ENCODE data around the gene GNGT1. TPM values are rescaled to one million over a fixed set of nuclear protein-coding genes. Genes with fewer than 3 reads are reported as not detected.

The GNGT1 gene
- total and polyA plus RNA-seq, 3 experiments from 2014 or later = not detected

GRCh38 chr7:93948873-93949272 lies 42.5 kb downstream of the GNGT1 start:
- ChIA-PET POLR2A (no interaction called here), CTCF (no interaction called here)
- H3K9me3 ChIP-seq (ENCODE audit: low read length) = no peaks in the 10 kb centered on the region
- H3K4me3 Mint-ChIP-seq = no peak overlapping the region
- H3K36me3 ChIP-seq (ENCODE audit: insufficient read depth, low read length) = no peaks in the 10 kb centered on the region
- H3K27ac ChIP-seq (ENCODE audit: low read depth, low read length) = no peak overlapping the region
- no peaks in the 10 kb centered on the region for H3K36me3 Mint-ChIP-seq
- no peaks in the 10 kb centered on the region for H3K4me1 ChIP-seq (ENCODE audit: insufficient read depth, low read length)
- no peak for DNase-seq
- no peak overlapping the region for H3K4me3 ChIP-seq (ENCODE audit: low read length)
- H3K27me3 ChIP-seq (ENCODE audit: insufficient read depth, low read length, poor library complexity, severe bottlenecking) = no peaks in the 10 kb centered on the region
- H3K4me1 Mint-ChIP-seq = no peaks in the 10 kb centered on the region
- H3K27me3 Mint-ChIP-seq = peaks cover 0 to 2% of the 10 kb centered on the region in 2 donors
- H3K9me3 Mint-ChIP-seq = no peaks in the 10 kb centered on the region
- no peak overlapping the region for H3K27ac Mint-ChIP-seq

- Histone ChIP-seq H3K4me3 (ENCODE audit: low read length) (no peak overlapping the region), H3K36me3 (ENCODE audit: insufficient read depth, low read length) (no peaks in the 10 kb centered on the region), H3K27me3 (ENCODE audit: insufficient read depth, low read length, poor library complexity, severe bottlenecking) (no peaks in the 10 kb centered on the region), H3K9me3 (ENCODE audit: low read length) (no peaks in the 10 kb centered on the region), H3K4me1 (ENCODE audit: insufficient read depth, low read length) (no peaks in the 10 kb centered on the region), H3K27ac (ENCODE audit: low read depth, low read length) (no peak overlapping the region)
- Mint-ChIP-seq H3K4me3 (no peak overlapping the region), H3K4me1 (no peaks in the 10 kb centered on the region), H3K36me3 (no peaks in the 10 kb centered on the region), H3K9me3 (no peaks in the 10 kb centered on the region), H3K27me3 (peaks cover 0 to 2% of the 10 kb centered on the region in 2 donors), H3K27ac (no peak overlapping the region)
- no peak for DNase-seq
- ChIA-PET CTCF (no interaction called here), POLR2A (no interaction called here)
These were observed 43.1 kb downstream of the GNGT1 start for GRCh38 chr7:93949423-93949822.

- Mint-ChIP-seq H3K27ac (no peak overlapping the region), H3K4me3 (no peak overlapping the region), H3K36me3 (peaks cover 0 to 5% (median 0%) of the 10 kb centered on the region in 3 donors), H3K27me3 (peaks cover 0 to 3% of the 10 kb centered on the region in 2 donors), H3K4me1 (no peaks in the 10 kb centered on the region), H3K9me3 (no peaks in the 10 kb centered on the region)
- no peak overlapping the region for H3K27ac ChIP-seq (ENCODE audit: low read depth, low read length)
- DNase-seq = no peak
- ChIA-PET POLR2A (no interaction called here), CTCF (no interaction called here)
- no peaks in the 10 kb centered on the region for H3K4me1 ChIP-seq (ENCODE audit: insufficient read depth, low read length)
- H3K27me3 ChIP-seq (ENCODE audit: insufficient read depth, low read length, poor library complexity, severe bottlenecking) = no peaks in the 10 kb centered on the region
- H3K4me3 ChIP-seq (ENCODE audit: low read length) = no peak overlapping the region
- H3K36me3 ChIP-seq (ENCODE audit: insufficient read depth, low read length) = no peaks in the 10 kb centered on the region
- H3K9me3 ChIP-seq (ENCODE audit: low read length) = no peaks in the 10 kb centered on the region
These were observed 48.9 kb downstream of the GNGT1 start for GRCh38 chr7:93955304-93955703.

GRCh38 chr7:93957767-93958166 lies 51.4 kb downstream of the GNGT1 start:
- peaks cover 0 to 5% (median 0%) of the 10 kb centered on the region in 3 donors for H3K36me3 Mint-ChIP-seq

GRCh38 chr7:93958216-93958615 lies 51.8 kb downstream of the GNGT1 start:
- Mint-ChIP-seq H3K9me3 (no peaks in the 10 kb centered on the region), H3K4me1 (no peaks in the 10 kb centered on the region), H3K36me3 (peaks cover 0 to 5% (median 0%) of the 10 kb centered on the region in 3 donors), H3K27me3 (peaks cover 0 to 3% of the 10 kb centered on the region in 2 donors), H3K4me3 (no peak overlapping the region), H3K27ac (no peak overlapping the region)
- Histone ChIP-seq H3K4me3 (ENCODE audit: low read length) (no peak overlapping the region), H3K36me3 (ENCODE audit: insufficient read depth, low read length) (no peaks in the 10 kb centered on the region), H3K27me3 (ENCODE audit: insufficient read depth, low read length, poor library complexity, severe bottlenecking) (no peaks in the 10 kb centered on the region), H3K4me1 (ENCODE audit: insufficient read depth, low read length) (no peaks in the 10 kb centered on the region), H3K27ac (ENCODE audit: low read depth, low read length) (no peak overlapping the region), H3K9me3 (ENCODE audit: low read length) (no peaks in the 10 kb centered on the region)
- ChIA-PET POLR2A (no interaction called here), CTCF (no interaction called here)
- no peak for DNase-seq

More at GRCh38 chr7:93957767-93958166, 51.4 kb downstream of the GNGT1 start:
- peaks cover 0 to 3% of the 10 kb centered on the region in 2 donors for H3K27me3 Mint-ChIP-seq
- no peak overlapping the region for H3K27ac Mint-ChIP-seq
- no peaks in the 10 kb centered on the region for H3K27me3 ChIP-seq (ENCODE audit: insufficient read depth, low read length, poor library complexity, severe bottlenecking)
- no peak for DNase-seq
- H3K9me3 Mint-ChIP-seq = no peaks in the 10 kb centered on the region
- no peaks in the 10 kb centered on the region for H3K4me1 ChIP-seq (ENCODE audit: insufficient read depth, low read length)
- ChIA-PET CTCF (no interaction called here), POLR2A (no interaction called here)
- no peak overlapping the region for H3K27ac ChIP-seq (ENCODE audit: low read depth, low read length)
- H3K36me3 ChIP-seq (ENCODE audit: insufficient read depth, low read length) = no peaks in the 10 kb centered on the region
- no peaks in the 10 kb centered on the region for H3K4me1 Mint-ChIP-seq
- H3K4me3 ChIP-seq (ENCODE audit: low read length) = no peak overlapping the region
- no peak overlapping the region for H3K4me3 Mint-ChIP-seq
- H3K9me3 ChIP-seq (ENCODE audit: low read length) = no peaks in the 10 kb centered on the region

GRCh38 chr7:93958651-93959050 lies 52.3 kb downstream of the GNGT1 start:
- no peaks in the 10 kb centered on the region for H3K4me1 Mint-ChIP-seq
- Histone ChIP-seq H3K27me3 (ENCODE audit: insufficient read depth, low read length, poor library complexity, severe bottlenecking) (no peaks in the 10 kb centered on the region), H3K4me1 (ENCODE audit: insufficient read depth, low read length) (no peaks in the 10 kb centered on the region), H3K27ac (ENCODE audit: low read depth, low read length) (no peak overlapping the region), H3K4me3 (ENCODE audit: low read length) (no peak overlapping the region), H3K36me3 (ENCODE audit: insufficient read depth, low read length) (no peaks in the 10 kb centered on the region), H3K9me3 (ENCODE audit: low read length) (no peaks in the 10 kb centered on the region)
- H3K27ac Mint-ChIP-seq = no peak overlapping the region
- DNase-seq = no peak
- H3K9me3 Mint-ChIP-seq = no peaks in the 10 kb centered on the region
- peaks cover 0 to 7% (median 0%) of the 10 kb centered on the region in 3 donors for H3K36me3 Mint-ChIP-seq
- ChIA-PET POLR2A (no interaction called here), CTCF (no interaction called here)
- peaks cover 0 to 3% of the 10 kb centered on the region in 2 donors for H3K27me3 Mint-ChIP-seq
- no peak overlapping the region for H3K4me3 Mint-ChIP-seq

Other genes with a start within 250 kb of the GNGT1 start
- gene TFPI2, start 15.8 kb upstream of the GNGT1 start, total RNA-seq = not detected
- gene TFPI2, start 15.8 kb upstream of the GNGT1 start, polyA plus RNA-seq = not detected
- not detected for gene GNG11, start 15.2 kb downstream of the GNGT1 start, total RNA-seq
- gene GNG11, start 15.2 kb downstream of the GNGT1 start, polyA plus RNA-seq = not detected
- 10 to 100 TPM; 19.9 to 22.6 TPM for gene BET1, start 97.8 kb downstream of the GNGT1 start, total RNA-seq
- 17.8 TPM for gene BET1, start 97.8 kb downstream of the GNGT1 start, polyA plus RNA-seq

Data from CD8-positive, alpha-beta memory T cell (primary cell).